Upper lobe of right lung (tissue), 1 donor: ENCODE measurements around the gene DLG2. TPM values are rescaled to one million over a fixed set of nuclear protein-coding genes. Genes with fewer than 3 reads are reported as not detected.
"Not testable (repeated sequence)": the region's sequence is repeated elsewhere in the genome, so short reads cannot be mapped to it uniquely, and the experiment has no call there.

Experiments
- ATAC-seq: fragments of 200-7000 bp; cut with Tn5 transposase; one replicate; pipeline ENCODE4 v1.9.1; 2020; ENCODE audit warnings: mild to moderate bottlenecking, moderate library complexity
- DNase-seq: peaks from one replicate; pipeline ENCODE4 v3.0.0-alpha.2; 2020
- H3K27ac ChIP-seq: fragments of 200-600 bp; one replicate; pipeline ENCODE4 v1.8.0; 2022
- H3K27me3 ChIP-seq: fragments of 200-600 bp; one replicate; pipeline ENCODE4 v1.8.0; 2022; ENCODE audit warnings: mild to moderate bottlenecking
- H3K36me3 ChIP-seq: fragments of 200-600 bp; one replicate; pipeline ENCODE4 v1.8.0; 2022
- H3K4me1 ChIP-seq: fragments of 200-600 bp; one replicate; pipeline ENCODE4 v1.8.0; 2022
- H3K4me3 ChIP-seq: fragments of 200-600 bp; one replicate; pipeline ENCODE4 v1.8.0; 2022; ENCODE audit warnings: mild to moderate bottlenecking
- H3K9me3 ChIP-seq: fragments of 200-600 bp; one replicate; pipeline ENCODE4 v1.8.0; 2022
- CTCF ChIP-seq: fragments of 200-600 bp; IDR thresholded peaks from one replicate; pipeline ENCODE4 v1.8.0; 2022; ENCODE audit warnings: antibody characterized with exemption
- intact Hi-C: fragments of 100-400 bp; cut with DNase I; formaldehyde crosslinking; loops from one replicate; pipeline ENCODE4 v1.11.0; 2022
- total RNA-seq: library from RNA; stranded (reverse); fragmentation: NEBNext Ultra II Directional; extraction: Animal tissue kit (Norgen Biotek cat#: 25700); gene quantifications from one replicate; pipeline ENCODE4 v1.2.1, GENCODE V29; 2021
- donor health status: DM: no; HTN: yes; CAD: no; lungs with severe emphysema.

DLG2 gene
- total RNA-seq, 1 donor from 2014 or later: 9.7 TPM

DNA sequence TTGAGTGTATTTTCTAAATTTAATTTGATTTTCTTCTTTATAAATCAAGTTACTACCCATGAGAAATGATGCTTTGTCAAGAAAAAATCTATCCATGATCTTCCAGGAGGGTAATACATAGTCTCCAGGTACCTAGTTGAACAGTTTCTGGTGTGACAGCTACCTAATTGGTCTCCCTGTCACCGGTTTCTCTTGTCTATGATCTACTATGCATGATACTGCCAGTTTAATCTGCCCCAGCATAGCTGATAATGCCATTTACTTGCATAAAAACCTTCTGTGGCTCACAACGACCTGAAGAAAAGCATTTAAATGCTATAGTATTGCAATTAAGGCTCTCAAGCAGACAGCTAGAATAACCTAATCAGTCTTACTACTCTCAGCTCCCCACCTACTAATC is 349.5 kb downstream of the DLG2 start:
- Histone ChIP-seq H3K36me3 (no peaks in the 10 kb centered on the region), H3K27me3 (no peaks in the 10 kb centered on the region), H3K9me3 (no peaks in the 10 kb centered on the region), H3K4me3 (no peak overlapping the region), H3K27ac (no peak overlapping the region), H3K4me1 (no peaks in the 10 kb centered on the region)
- DNase-seq: no peak
- intact Hi-C loops: no loop called here
- no peak for TF ChIP-seq CTCF
- ATAC-seq: no peak

GRCh38 chr11:85276332-85276731 is 350.8 kb downstream of the DLG2 start:
- H3K27ac ChIP-seq: no peak overlapping the region
- intact Hi-C loops: no loop called here
- no peaks in the 10 kb centered on the region for H3K36me3 ChIP-seq
- H3K27me3 ChIP-seq: no peaks in the 10 kb centered on the region
- no peak for ATAC-seq
- no peak for TF ChIP-seq CTCF
- H3K9me3 ChIP-seq: no peaks in the 10 kb centered on the region
- H3K4me3 ChIP-seq: no peak overlapping the region
- H3K4me1 ChIP-seq: no peaks in the 10 kb centered on the region
- no peak for DNase-seq

DNA sequence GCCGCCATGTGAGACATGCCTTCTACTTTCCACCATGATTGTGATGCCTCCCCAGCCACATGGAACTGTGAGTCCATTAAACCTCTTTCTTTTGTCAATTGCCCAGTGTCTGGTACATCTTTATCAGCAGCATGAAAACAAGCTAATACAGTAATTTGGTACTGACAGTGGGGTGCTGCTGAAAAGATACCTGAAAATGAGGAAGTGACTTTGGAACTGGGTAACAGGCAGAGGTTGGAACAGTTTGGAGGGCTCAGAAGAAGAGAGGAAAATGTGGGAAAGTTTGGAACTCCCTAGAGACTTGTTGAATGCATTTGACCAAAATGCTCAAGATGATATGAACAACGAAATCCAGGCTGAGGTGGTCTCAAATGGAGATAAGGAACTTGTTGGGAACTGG is 356.8 kb downstream of the DLG2 start:
- H3K36me3 ChIP-seq, H3K9me3 ChIP-seq, H3K4me3 ChIP-seq, H3K4me1 ChIP-seq, H3K27me3 ChIP-seq, intact Hi-C loops, H3K27ac ChIP-seq, ATAC-seq, DNase-seq: not testable (repeated sequence)

DNA sequence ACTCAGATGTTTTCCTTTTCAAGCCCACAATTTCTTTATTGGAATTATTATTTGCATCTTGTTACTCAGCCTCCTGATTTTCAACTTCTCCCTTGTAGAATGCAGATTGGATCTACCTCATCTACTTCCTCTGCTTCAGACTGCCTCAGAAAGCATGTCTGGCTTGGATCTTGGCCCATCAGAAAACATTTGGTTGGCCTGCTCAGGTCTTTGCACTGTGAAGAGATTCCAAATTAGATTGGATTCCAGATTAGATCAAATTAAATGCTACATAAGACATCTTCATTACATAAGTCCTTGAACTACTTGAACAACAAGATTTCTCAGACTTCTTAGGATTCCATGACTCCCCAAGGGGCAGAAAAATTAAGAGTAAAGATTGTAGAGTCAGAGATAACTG is 358.0 kb downstream of the DLG2 start:
- no peaks in the 10 kb centered on the region for H3K9me3 ChIP-seq
- H3K27ac ChIP-seq: no peak overlapping the region
- ATAC-seq (no peak), DNase-seq (no peak)
- no peaks in the 10 kb centered on the region for H3K27me3 ChIP-seq
- intact Hi-C loops: no loop called here
- H3K4me3 ChIP-seq: no peak overlapping the region
- H3K36me3 ChIP-seq: no peaks in the 10 kb centered on the region
- no peaks in the 10 kb centered on the region for H3K4me1 ChIP-seq
- TF ChIP-seq CTCF: no peak

DNA sequence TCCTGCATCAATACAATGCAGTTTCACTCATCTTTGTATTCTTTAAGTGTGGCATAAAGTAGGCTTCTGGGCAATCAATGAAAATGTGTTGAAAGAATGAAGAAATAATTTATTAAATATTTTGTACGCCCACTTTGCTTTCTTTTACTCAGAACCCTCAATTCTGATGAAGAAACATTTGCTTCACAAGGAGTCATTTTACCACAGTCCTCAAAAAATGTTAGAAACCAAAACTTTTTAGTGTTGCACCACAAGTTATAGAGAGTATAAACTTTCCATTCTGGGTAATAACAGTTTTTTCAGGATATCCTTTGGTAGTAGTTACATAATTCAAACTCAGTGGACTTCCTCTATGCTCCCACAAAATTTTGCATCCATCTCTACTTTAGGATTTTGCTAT is 360.5 kb downstream of the DLG2 start:
- no peak for ATAC-seq
- Histone ChIP-seq H3K27me3 (no peaks in the 10 kb centered on the region), H3K36me3 (no peaks in the 10 kb centered on the region), H3K4me1 (no peaks in the 10 kb centered on the region), H3K4me3 (no peak overlapping the region), H3K27ac (no peak overlapping the region), H3K9me3 (no peaks in the 10 kb centered on the region)
- no peak for DNase-seq
- intact Hi-C loops: no loop called here
- TF ChIP-seq CTCF: no peak

- H3K27me3 ChIP-seq: no peaks in the 10 kb centered on the region
- H3K27ac ChIP-seq: no peak overlapping the region
- no peak for TF ChIP-seq CTCF
- H3K4me1 ChIP-seq: no peaks in the 10 kb centered on the region
- ATAC-seq (no peak), DNase-seq (no peak)
- H3K36me3 ChIP-seq: no peaks in the 10 kb centered on the region
- H3K4me3 ChIP-seq: no peak overlapping the region
- intact Hi-C loops: no loop called here
- H3K9me3 ChIP-seq: no peaks in the 10 kb centered on the region
Measured at GRCh38 chr11:85263328-85263727, 363.8 kb downstream of the DLG2 start.
